Measurements from ENCODE around the gene SEPHS1. TPM values are rescaled to one million over a fixed set of nuclear protein-coding genes. Genes with fewer than 3 reads are reported as not detected.
A peak's percentile ranks its signal among the peaks of the same experiment; 100 is the strongest.

Gene SEPHS1
- total RNA-seq, 1 experiment from 2014 or later = 111 TPM

GRCh38 chr10:13390604-13391522, 42.8 kb upstream of the SEPHS1 start:
- TF ChIP-seq EZH2 (IDR thresholded peaks at IDR 0.05; ENCODE audit: borderline replicate concordance, low read depth, low read length, poor library complexity, severe bottlenecking) = no peak
- TF ChIP-seq CTCF (conservative IDR thresholded peaks at IDR 0.05; ENCODE audit: low read depth, low read length) = no peak
- H3K4me3 ChIP-seq (ENCODE audit: low read depth, low read length, poor library complexity, severe bottlenecking) = no peak overlapping the region
- no peak overlapping the region for H3K27ac ChIP-seq (ENCODE audit: low read depth, low read length, poor library complexity, severe bottlenecking)
- POLR2A ChIA-PET (ENCODE audit: low non-redundant PET) = no interaction called here
- CTCF ChIA-PET = no interaction called here
- BruUV-seq (replicated peaks) = no TSS peak
- H3K36me3 ChIP-seq (ENCODE audit: insufficient read depth, low read length, poor library complexity, severe bottlenecking) = no peaks in the 10 kb centered on the region
- H3K4me1 ChIP-seq (ENCODE audit: insufficient read depth, low read length, poor library complexity, severe bottlenecking) = no peaks in the 10 kb centered on the region
- H3K9me3 ChIP-seq (ENCODE audit: low read depth, low read length, poor library complexity, severe bottlenecking) = no peaks in the 10 kb centered on the region
- H3K27me3 ChIP-seq (replicated peaks; ENCODE audit: insufficient read depth, low read depth, low read length, poor library complexity) = peaks cover 4% of the 10 kb centered on the region
- peak; percentile 66 for DNase-seq (ENCODE audit: low spot score)
- intact Hi-C loops (cut with micrococcal nuclease; ENCODE audit: unreplicated experiment) = no loop called here

GRCh38 chr10:13388478-13389230, 40.6 kb upstream of the SEPHS1 start:
- POLR2A ChIA-PET (ENCODE audit: low non-redundant PET) = no interaction called here
- intact Hi-C loops (cut with micrococcal nuclease; ENCODE audit: unreplicated experiment) = no loop called here
- CTCF ChIA-PET = no interaction called here
- Histone ChIP-seq H3K27me3 (replicated peaks; ENCODE audit: insufficient read depth, low read depth, low read length, poor library complexity) (peaks cover 22% of the 10 kb centered on the region), H3K36me3 (ENCODE audit: insufficient read depth, low read length, poor library complexity, severe bottlenecking) (no peaks in the 10 kb centered on the region), H3K4me1 (ENCODE audit: insufficient read depth, low read length, poor library complexity, severe bottlenecking) (no peaks in the 10 kb centered on the region), H3K4me3 (ENCODE audit: low read depth, low read length, poor library complexity, severe bottlenecking) (no peak overlapping the region), H3K27ac (ENCODE audit: low read depth, low read length, poor library complexity, severe bottlenecking) (no peak overlapping the region), H3K9me3 (ENCODE audit: low read depth, low read length, poor library complexity, severe bottlenecking) (no peaks in the 10 kb centered on the region)
- DNase-seq (ENCODE audit: low spot score) = no peak
- TF ChIP-seq EZH2 (IDR thresholded peaks at IDR 0.05; ENCODE audit: borderline replicate concordance, low read depth, low read length, poor library complexity, severe bottlenecking) (no peak), CTCF (conservative IDR thresholded peaks at IDR 0.05; ENCODE audit: low read depth, low read length) (no peak)
- BruUV-seq (replicated peaks) = no TSS peak

GRCh38 chr10:13386021-13386420, 37.9 kb upstream of the SEPHS1 start:
- POLR2A ChIA-PET (ENCODE audit: low non-redundant PET) = no interaction called here
- Histone ChIP-seq H3K4me1 (ENCODE audit: insufficient read depth, low read length, poor library complexity, severe bottlenecking) (no peaks in the 10 kb centered on the region), H3K9me3 (ENCODE audit: low read depth, low read length, poor library complexity, severe bottlenecking) (no peaks in the 10 kb centered on the region), H3K4me3 (ENCODE audit: low read depth, low read length, poor library complexity, severe bottlenecking) (no peak overlapping the region), H3K36me3 (ENCODE audit: insufficient read depth, low read length, poor library complexity, severe bottlenecking) (no peaks in the 10 kb centered on the region), H3K27me3 (replicated peaks; ENCODE audit: insufficient read depth, low read depth, low read length, poor library complexity) (peaks cover 48% of the 10 kb centered on the region), H3K27ac (ENCODE audit: low read depth, low read length, poor library complexity, severe bottlenecking) (no peak overlapping the region)
- TF ChIP-seq CTCF (conservative IDR thresholded peaks at IDR 0.05; ENCODE audit: low read depth, low read length) (no peak), EZH2 (IDR thresholded peaks at IDR 0.05; ENCODE audit: borderline replicate concordance, low read depth, low read length, poor library complexity, severe bottlenecking) (no peak)
- CTCF ChIA-PET = no interaction called here
- no peak for DNase-seq (ENCODE audit: low spot score)
- no TSS peak for BruUV-seq (replicated peaks)
- intact Hi-C loops (cut with micrococcal nuclease; ENCODE audit: unreplicated experiment) = no loop called here
